ENCODE measurements around the gene DENND1B.
A peak's percentile ranks its signal among the peaks of the same experiment; 100 is the strongest.

Gene DENND1B, protein sequence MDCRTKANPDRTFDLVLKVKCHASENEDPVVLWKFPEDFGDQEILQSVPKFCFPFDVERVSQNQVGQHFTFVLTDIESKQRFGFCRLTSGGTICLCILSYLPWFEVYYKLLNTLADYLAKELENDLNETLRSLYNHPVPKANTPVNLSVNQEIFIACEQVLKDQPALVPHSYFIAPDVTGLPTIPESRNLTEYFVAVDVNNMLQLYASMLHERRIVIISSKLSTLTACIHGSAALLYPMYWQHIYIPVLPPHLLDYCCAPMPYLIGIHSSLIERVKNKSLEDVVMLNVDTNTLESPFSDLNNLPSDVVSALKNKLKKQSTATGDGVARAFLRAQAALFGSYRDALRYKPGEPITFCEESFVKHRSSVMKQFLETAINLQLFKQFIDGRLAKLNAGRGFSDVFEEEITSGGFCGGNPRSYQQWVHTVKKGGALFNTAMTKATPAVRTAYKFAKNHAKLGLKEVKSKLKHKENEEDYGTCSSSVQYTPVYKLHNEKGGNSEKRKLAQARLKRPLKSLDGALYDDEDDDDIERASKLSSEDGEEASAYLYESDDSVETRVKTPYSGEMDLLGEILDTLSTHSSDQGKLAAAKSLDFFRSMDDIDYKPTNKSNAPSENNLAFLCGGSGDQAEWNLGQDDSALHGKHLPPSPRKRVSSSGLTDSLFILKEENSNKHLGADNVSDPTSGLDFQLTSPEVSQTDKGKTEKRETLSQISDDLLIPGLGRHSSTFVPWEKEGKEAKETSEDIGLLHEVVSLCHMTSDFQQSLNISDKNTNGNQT

DNA sequence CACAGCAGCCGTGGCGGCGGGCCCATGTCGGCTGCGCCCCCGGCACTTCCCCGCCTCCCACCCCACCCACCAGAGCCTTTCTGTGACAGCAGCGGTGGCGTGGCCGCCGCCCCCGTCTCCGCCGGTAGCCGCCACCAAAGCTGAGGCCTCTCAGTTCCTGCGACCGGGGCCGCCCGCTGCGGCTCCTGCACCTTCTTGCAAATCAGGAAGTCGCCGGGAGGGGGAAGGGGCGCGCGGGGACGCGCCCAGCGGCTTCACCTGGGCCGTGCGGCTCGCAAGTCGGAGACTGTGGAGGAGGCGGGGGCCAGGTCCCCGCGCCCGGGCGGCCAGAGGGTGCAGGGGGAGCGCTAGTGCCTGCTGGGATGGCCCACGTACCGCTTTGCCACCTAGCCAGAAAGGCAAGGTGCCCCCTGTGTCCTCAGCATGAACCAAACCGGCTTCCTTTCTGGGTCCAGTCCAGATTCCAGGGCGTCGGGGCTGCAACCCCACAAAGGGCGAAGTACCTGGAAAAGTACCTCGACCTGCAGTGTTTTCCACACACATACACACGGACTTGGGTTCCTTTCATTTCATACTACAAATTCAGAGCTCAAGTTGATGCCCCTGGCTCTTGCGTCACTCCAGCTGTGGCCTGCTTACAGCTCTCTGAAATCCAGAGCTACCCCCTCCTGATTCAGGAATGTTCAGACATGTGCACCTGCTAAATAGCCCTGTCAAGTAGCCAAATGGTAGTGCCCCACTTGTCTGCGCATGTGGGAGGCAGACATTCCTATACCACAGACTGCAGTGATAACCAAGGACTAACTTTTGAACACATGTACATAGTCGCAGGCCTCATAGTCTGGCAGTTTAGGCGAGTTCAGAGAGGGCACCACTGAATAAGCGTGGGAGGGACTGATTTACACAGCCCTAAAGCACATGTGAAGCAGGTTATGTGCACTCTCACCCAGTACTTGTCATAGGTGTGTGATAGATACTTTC lies at the start of gene DENND1B:
Gene DENND1B (minus strand): TSS at position 199 of the 981 bp plus-strand sequence. CDS start 325 bp downstream, outside the sequence.
- DNase-seq, result peak; percentile 60

DNA sequence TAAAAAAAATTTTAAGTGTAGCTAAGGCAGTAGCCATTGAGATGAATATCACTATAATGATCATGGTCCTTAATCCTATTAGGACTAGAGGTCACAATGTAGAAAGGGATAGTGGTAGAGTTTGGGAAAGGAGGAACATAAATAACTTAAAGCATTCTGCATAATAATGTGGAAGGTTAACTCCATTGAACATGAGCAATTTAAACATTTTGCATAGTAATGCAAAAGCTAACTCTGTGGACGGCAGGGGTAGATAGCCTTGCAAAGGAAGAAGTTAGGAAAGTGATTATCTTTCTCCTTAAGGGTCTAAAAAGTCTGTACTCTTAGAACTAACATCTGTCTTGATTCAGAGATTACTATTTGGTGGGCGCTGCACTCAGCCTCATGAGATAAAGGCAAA lies 39.0 kb upstream of the DENND1B start:
- no peak for DNase-seq

DNA sequence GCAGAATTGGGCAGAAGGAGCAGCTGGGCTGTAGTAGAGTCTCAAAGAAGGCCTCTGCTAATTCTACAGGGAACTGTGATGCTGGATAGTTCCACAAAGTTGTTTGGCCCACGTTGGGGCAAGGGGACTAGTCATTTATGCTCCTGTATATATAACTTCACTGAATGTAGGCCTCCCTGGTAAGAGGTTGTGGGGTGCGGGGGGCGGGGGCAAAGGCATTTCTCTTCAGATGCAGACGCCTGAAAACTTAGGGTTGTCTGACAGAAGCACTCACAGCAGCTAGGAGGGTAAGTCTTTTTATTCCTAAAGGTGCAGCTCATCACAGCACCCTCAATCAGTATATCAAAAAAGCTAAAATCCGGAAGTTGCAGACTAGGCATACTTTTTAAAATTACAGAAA lies 38.5 kb upstream of the DENND1B start:
- no peak for DNase-seq

DNA sequence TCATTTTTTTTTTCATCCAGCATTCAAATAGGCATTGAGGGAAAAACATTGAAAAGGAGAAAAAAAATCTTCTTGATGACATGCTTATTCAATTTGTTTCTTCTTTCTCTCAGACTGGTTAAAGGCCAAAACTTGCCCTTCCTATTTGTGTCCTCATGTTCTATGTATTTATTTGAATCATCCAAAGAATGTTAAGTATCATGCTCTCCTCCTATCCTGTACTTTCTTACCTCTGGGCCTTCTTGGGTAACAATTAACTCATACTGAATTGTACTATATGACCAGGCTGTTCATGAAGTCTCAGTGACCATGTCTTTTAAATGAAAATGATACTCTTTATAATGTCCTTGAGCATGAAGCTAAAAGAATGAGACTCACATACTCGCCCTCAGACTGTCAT lies 36.5 kb upstream of the DENND1B start:
- DNase-seq, result no peak

DNA sequence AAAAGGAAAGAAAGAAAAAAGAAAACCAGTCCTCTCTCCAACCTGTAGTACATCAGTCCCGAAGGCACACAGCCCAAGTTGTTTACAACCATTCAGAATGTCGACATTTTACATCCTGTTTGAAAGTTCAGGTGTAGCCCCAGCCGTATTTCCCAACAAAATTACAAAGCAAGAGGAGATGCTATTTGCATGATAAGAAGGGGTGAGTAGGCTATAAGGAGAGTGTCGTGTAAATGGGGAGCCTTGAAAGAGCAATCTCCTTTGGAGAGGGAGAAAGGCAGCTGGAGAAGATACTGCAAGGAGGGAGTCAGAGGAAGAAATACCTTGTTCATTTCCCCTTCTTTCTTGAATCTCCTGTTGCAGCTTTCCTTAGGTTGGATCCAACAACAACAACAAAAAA lies 35.5 kb upstream of the DENND1B start:
- no peak for DNase-seq

DNA sequence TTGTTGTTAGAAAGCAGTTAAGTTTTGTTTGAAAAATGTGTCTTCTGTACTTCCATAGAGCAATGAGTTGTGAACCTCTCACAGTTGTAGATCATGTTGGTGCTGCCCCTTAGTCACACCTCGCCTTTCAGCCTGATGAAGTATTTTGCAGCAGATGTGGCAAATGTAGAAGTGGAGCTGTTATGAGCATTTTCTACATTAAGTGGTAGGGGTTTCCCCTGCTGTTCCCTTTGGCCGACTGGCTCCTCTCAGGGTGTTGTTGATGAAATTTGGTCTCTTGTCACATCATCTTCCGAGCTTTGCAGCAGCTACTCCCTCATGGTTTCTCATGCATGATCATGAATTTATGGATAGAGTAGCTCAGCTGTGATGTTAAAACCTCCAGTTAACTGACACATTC lies 33.6 kb upstream of the DENND1B start:
- no peak for DNase-seq

DNA sequence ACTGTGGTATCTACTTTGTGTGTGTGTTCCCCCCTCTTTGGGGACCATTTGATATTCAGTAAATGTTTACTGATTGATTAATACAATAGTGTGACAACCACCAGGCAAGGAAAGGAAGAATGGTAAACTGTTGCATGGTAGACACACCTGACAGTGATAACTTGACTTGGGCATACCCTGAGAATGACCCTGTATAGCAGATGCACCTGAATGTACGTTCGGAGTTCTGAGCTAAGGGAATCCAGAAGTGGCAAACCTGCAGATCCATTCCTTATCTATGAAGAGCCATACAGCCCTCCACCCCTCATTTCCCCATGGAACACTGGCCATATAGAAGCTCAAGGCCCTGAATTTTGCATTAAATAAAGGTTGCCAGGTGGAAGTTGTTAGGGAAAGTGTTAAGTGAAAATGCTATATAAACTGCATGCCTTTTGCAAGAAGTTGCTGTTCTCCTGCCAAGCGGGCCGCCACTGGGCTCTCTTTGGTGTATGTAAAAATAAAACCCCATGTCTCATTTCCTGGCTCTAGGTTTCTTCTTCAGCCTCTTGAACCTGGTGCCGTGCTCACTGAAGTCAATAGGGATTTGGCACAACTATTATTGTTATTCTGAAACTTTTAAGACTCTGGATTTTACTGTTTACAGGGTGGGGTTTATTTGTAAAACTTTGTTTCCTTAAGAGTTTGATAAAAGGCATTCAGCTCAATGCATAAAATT lies 32.6 kb upstream of the DENND1B start:
- no peak for DNase-seq

DNA sequence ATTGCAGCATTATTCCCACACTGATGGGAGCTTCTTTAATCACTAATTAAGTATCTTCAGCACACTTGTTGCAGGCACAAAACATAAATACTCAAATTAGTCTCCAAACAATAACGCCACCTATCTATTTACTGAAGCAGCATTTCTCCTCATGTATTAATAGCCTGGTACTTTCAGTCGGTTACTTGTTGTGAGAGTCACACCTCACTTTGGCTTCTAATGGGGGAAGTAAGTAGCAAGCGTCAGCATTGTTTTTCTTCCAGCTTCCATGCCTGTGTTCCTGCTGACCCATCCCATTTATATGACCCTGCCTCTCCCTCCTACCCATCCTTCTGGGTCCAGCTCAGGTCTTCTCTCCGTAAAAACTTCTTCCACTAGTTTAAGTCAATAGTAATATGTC lies 31.9 kb upstream of the DENND1B start:
- no peak for DNase-seq

DNA sequence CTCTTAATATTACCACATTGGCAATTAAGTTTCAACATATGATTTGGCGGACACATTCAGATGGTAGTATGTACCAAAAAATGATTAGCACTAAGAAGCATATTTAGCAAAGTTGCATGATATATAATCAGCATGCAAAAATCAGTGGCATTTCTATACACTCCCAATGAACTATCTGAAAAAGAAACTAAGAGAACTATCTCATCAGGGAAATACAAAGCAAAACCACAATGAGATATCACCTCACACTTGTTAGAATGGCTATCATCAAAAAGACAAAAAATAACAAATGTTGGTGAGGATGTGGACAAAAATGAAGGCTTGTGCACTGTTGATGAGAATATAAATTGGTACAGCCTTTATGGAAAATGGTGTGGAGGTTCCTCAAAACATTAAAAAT lies 31.4 kb upstream of the DENND1B start:
- DNase-seq, result no peak

DNA sequence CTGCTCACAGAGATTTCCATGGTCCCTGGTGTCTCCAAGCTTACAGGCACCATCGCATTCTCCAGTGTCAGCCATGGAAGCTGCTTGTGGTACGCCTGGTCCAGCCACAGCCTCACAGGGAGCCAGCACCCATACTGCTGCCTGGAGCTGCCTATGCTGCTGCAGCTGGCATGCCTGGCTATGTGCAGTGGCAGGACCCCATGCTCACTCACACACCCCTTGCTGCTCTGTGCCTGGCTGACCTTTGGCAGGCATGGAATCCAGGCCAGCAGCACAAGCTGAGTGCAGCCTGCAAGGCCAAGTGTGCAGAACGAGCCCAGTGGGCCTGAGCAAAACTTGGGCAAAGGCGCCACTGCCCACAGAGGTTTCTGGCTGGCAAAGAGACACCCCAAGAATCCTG lies 26.4 kb upstream of the DENND1B start:
- no peak for DNase-seq

DNA sequence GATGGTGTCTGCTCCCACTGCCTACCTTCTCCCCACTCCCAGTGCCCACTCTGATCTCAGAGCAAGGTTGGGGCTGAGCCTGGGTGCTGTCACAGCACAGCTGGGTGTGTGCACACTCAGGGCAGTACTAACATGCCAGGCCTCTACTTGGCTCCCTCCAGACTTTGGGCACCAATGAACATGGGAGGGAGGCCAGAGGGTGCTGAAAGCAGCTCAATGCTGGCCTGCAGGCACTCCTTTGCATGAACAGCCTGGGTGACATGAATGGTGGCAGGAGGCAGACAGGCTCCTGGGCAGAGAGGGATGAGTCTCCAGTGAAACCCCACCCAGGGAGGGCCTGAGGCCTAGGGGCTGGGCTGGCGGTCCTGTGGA lies 25.8 kb upstream of the DENND1B start:
- DNase-seq, result no peak

DNA sequence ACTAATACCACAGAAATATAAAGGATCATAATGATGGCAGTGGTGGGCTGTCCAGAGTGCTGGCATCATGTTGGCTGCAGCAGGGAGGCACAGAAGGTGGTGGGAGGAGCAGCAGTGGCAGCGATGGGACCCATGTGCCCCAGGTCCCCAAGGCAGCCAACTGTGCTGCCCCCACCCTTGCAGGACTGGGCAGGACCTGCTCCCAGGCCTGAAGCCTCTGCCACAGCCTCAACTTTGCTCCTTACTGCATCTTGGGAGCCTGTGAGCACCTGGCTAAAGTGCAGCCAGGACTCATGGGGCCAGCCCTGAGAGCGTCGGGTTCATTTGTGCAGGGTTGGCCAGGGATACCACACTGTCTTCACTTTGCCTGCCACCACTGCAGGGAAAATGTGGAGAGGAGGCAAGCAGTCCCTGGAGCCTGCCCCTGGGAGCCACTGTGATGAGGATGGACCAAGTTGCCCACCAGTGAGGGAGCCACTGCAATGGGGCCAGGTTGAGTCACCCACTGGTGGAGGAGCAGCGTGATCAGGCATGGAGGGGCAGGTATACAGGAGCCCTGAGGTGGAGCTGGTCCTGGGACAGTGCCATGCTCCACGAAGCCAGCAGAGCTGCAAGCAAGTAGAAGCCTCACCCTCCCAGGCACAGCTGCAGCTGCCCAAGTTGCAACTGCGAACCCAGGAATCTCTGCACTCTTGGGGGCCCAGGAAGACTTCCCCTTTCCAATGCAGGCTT lies 25.3 kb upstream of the DENND1B start:
- DNase-seq, result no peak

DNA sequence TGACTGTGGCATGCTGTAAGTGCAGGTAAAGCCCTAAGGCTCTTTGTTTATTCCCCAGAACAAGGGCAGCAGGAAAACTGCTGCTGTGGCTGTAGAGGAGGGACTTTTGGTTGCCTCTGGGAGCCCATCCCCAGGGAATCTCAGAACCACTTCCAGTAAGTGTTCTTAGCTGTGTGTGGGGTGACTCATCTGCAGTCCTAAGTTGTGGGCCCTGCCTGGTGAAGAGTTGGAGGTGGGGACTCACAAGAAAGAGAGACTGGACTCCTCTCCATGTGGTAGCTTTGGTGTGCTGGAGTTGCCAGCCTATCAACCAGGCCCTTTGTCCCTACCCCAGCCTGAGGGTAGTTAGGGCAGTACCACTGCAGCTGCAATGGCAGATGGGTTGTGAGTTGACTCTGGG lies 24.0 kb upstream of the DENND1B start:
- DNase-seq, result no peak

DNA sequence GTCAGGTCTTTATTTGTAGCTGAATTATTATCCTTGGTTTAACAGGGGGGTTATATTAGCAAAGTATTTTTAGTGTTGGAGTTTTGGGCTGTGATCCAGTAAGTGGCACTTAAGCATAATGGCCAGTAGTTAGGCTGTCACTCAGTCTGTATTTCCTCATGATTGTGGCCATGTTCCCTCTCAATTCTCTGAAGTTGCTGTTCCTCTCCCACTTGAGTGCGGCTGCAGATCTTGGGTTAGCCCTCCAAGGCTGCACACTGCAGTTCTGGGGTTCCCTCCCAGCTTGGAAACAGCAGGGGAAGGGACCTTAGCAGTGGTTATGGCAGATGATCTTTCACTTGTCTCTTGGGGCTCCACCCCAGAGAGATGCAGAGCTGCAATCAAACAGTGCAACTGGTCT lies 23.2 kb upstream of the DENND1B start:
- no peak for DNase-seq

DNA sequence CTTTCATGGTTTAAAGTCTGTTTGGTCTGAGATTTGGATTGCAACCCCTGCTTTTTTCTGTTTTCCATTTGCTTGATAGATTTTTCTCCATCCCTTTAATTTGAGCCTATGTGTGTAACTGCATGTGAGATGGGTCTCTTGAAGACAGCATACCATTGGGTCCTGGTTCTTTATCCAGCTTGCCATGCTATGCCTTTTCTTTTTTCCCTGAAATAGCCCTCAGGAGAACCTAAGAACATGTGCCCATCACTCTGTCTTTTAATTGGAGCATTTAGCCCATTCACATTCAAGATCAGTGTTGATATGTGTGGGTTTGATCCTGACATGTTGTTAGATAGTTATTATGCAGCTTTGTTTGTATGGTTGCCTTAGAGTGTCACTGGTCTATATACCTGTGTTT lies 21.7 kb upstream of the DENND1B start:
- no peak for DNase-seq

DNA sequence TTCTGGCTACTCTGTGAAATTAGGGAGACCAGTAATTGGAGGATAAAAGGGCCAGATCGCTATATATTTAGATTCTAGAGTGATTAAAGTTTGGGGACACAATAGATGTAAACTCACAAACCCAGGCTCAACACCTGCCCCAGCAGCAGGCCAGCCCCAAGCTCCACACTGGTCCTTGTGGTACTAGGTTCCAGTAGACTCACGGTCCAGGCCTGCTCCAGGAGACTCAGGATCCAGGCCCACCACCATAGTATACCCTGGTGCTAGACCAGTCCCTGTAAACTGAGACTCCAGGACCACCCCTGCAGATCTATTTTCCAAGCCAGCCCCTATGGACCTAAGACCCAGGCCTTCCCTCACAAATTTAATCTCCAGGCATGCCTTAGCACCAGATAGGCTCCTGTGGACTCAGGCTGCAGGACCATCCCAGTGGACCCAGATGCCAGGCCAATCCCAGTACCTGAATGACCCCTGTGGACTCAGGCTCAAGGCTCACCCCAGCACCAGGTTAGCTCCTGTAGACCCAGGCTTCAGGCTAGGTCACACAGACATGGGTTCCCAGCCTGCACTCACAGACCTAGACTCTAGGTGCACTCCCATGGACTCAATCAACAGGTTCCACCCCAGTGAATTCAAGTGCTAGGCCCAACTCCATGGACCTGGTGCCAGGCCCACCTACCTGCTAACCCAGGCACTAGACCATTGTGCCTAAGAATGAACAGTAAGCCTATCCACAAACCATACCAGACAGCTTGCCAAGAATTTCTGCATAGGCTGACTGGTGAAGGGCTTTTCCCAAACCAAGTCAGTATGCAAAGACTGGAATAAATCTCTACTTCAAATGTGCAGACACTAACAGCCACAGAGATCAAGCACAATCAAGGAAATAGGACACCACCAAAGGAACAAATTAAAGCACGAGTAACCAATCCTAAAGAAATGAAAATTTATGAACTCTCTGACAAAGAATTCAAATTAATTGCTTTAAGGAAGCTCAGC lies 13.8 kb upstream of the DENND1B start:
- DNase-seq, result no peak

DNA sequence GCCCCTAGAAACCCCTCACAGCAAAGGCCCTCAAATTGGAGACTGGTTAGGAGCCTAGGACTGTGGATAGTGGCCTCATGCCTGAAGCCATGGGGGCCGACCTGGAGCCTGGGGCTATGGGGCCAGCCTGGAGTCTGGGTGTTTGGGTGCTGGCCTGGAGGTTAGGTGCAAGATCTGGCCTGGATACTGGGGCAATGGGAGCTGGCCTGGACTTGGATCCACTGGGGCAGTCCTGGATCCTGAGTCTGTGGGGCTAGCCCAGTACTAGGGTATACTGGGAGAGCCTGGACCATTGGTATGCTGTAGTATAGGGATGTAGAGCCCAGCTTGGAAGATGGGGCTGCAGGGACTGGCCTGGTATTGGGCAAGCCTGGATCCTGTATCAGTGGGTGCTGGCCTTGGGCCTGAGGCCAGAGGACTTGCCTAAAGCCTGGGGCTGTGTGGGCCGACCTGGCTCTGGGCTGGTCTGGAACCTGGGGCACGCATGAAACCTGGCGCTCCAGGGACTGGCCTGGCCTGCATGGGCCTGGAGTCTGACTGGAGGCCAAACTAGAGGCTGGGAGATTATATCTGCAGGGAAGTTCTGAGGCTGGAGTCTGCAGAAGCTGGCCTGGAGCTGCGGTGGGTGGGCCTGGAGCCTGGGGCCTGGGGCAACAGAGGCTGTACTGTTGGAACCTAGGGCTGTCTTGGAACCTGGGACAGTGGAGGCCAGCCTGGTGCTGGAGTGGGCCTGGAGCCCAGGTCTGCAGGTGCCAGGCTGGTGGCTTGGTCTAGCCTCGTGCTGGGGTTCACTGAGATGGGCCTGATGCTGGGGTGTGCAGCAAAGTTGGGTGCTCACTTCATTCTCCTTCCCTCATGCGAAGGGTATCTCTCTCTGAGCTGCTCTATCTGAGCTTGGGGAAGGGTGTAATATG lies 12.6 kb upstream of the DENND1B start:
- no peak for DNase-seq

DNA sequence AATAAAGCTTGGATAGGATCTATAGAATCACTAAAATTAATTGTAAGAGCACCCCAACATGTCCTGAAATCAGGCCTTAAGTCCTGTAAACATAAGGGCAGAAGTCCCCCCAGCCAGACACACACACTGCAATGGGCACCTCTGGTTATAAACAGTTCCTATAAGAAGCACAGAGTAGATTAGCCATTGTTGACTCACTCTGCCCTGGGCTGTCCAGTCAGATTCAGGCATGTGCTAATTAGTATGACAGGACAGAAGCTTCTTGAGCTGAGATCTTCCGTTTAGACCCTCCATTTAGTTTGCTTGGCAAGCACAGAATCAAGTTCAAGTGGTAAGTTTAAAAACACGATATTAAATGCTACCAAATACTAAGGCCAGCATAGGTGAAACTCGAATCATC lies 11.8 kb upstream of the DENND1B start:
- DNase-seq, result no peak

DNA sequence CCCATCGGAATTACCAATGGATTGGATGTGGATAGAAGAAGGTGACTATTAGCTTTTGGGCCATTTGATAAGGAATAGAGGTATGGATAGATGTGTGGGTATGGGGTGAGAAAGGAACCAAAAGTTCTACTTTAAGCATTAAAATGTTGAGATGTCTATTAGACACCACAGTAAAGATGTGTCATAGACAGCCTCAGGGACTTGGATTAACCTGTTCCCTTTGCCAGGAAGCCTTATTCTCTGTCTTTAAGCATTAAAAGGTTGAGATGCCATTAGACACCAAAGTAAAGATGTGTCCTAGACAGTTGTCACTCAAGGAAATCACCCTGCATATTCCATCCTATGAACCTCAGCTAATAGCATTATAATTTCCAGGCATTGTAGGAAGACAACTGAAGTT lies 11.0 kb upstream of the DENND1B start:
- DNase-seq, result no peak
